ENCODE data around the gene USP32. TPM values are rescaled to one million over a fixed set of nuclear protein-coding genes. Genes with fewer than 3 reads are reported as not detected.
"Not testable (repeated sequence)": the region's sequence is repeated elsewhere in the genome, so short reads cannot be mapped to it uniquely, and the experiment has no call there.

USP32 gene
- total RNA-seq, 2 donors from 2014 or later, result 37.4 to 48.9 TPM

DNA sequence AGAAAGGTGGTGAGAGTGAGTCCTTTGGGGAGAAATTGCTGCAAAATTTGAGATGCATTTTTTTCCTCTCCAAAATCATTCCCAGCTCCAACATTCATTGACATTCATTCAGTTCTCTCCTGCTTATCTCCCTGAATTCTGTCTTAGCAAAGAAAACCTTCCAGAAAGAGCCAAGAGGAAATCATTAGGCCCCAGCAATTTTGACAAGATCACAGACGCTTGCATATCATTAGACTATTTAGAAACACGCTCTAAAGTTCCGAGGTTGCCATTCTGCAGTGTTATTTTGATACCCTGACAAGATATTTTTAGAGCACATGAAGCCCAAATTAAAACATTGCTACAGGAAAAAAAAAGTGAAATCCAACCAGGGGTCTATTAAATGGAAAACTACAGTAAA lies 20.8 kb upstream of the USP32 start:
- ATAC-seq (no peak), DNase-seq (no peak)
- intact Hi-C loops (cut with DNase I, micrococcal nuclease), result no loop called here

DNA sequence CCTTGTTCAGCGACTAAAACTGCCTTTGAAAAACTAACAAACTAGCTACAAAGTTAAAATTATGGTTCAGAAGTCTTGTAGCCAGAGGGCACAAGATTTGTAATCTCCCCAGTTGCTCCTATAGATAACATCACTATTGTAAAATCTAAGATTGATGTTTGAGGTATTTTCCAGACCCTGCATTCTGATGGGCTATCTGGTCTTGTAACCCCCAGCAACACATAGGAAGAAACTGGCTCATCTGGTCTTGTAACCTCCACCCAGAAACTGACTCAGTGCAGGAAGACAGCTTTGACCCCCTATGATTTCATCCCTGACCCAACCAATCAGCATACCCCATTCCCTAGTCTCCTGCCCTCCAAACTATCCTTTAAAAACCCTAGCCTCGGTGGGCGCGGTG lies 18.1 kb upstream of the USP32 start:
- intact Hi-C loops (cut with DNase I, micrococcal nuclease), result no loop called here
- DNase-seq (no peak), ATAC-seq (no peak)

DNA sequence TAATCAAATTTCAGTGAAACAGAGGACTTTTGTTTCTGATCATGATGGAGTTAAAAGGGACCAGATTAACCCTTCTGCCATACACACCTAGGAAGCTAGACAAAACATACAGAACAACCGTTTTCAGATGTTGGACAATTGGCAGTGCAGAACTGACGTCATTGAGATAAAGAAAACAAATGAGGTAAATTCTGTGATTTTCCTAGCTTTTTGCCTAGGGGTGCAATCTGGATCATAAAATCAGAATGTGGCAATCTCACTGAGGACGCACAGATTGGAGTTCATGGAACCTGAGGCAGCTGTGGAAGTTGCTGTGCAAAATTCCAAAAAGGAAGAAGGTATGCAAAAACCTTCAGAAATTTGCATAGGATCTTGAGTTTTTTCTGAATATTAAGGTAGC lies 15.0 kb upstream of the USP32 start:
- intact Hi-C loops (cut with DNase I, micrococcal nuclease), result no loop called here
- no peak for ATAC-seq
- DNase-seq, result no peak

DNA sequence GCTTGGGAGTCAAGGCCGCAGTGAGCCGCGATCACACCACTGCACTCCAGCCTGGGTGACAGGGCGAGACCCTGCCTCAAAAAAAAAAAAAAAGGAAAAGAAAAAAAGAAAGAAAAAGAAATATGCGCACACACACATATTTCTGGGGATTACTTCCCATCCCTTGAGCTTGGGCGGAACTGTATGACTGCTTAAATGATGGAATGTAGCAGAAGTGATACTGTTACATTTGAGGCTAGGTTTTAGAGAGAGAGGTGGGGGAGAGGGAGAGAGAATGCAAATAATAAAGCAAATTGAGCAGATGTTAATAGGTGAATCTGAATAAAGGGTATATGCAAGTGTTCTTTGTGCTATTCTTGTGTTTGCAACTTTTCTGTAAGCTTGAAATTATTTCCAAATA lies 12.0 kb upstream of the USP32 start:
- DNase-seq (no peak), ATAC-seq (no peak)
- intact Hi-C loops (cut with DNase I, micrococcal nuclease), result no loop called here

DNA sequence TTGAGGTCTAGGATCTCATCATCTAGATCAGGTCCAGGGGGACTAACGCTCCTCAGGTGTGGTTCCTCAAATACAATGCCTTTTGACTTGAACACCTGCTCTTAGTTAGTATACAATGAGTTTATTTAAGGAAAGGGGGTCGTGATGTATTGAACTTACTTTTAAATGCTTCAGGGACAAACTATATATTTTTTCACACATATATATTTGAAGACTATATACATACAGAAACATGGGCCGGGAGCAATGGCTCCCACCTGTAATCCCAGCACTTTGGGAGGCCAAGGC lies 11.5 kb upstream of the USP32 start:
- DNase-seq (no peak), ATAC-seq (no peak)
- intact Hi-C loops (cut with DNase I, micrococcal nuclease), result no loop called here

DNA sequence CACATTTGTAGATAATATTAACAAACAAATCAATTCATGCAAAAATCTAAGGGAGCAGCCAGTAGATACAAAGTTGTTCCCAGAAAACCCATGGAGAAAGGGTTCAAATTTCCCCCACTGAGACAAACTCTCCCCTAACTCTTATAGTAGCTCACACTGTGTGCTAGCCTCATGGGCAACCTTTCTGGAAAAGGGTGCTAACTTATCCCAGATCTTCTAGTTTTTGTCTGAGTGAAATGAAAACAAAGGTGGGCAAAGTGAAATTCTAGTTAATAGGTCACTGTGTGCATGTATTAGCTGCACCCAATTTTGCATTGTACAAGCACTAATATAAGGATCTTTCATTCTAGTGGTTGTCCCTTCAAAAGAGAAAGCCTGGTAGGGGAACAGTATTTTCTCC lies 9.9 kb upstream of the USP32 start:
- intact Hi-C loops (cut with DNase I, micrococcal nuclease), result no loop called here
- ATAC-seq (no peak), DNase-seq (no peak)

DNA sequence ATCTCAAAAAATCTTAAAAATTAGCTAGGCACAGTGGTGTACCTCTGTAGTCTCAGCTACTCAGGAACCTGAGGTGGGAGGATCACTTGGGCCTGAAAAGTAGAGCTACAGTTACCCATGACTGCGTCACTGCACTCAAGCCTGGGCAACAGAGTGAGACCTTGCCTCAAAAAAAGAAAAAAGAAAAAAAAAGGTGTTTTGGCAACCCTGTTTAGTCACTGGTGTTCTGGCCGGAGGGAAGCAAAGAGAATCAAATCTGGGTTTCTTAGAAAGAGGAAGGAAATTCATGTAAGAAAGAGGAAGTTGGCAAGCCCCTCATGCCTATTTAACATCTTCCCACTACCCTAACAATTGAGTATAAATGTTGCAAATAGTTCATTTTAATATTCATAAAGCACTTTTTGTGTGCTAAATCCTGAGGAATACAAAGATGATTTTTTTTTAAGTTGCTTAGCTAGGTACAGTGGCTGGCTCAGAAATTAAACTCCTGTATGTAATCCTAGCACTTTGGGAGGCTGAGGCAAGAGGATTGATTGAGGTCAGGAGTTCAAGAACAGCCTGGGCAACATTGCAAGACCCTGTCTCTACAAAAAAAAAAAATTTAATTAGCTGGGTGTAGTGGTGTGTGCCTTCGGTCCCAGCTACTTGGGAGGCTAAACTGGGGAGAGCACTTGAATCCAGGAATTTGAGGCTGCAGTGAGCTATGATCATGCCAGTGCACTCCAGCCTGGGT lies 6.5 kb upstream of the USP32 start:
- intact Hi-C loops (cut with DNase I, micrococcal nuclease), result no loop called here
- DNase-seq (no peak), ATAC-seq (no peak)

DNA sequence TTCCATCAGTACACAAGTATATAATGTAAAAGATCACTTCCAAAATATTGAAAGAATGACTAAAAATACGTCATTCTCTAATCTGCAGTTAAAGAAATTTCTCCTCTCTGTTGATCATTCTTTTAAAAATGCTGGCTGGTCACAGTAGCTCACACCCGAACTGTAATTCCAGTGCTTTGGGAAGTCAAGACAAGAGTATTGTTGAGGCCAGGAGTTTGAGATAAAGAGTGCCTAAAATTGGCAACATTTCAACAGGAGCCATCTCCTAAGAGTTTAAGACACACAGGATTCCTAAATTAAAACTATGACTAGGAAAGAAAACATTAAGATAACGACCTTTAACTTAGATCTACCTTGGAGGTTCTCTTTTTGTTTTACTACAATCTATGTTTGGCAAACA lies 4.5 kb upstream of the USP32 start:
- ATAC-seq (no peak), DNase-seq (no peak)
- intact Hi-C loops (cut with DNase I, micrococcal nuclease), result no loop called here

DNA sequence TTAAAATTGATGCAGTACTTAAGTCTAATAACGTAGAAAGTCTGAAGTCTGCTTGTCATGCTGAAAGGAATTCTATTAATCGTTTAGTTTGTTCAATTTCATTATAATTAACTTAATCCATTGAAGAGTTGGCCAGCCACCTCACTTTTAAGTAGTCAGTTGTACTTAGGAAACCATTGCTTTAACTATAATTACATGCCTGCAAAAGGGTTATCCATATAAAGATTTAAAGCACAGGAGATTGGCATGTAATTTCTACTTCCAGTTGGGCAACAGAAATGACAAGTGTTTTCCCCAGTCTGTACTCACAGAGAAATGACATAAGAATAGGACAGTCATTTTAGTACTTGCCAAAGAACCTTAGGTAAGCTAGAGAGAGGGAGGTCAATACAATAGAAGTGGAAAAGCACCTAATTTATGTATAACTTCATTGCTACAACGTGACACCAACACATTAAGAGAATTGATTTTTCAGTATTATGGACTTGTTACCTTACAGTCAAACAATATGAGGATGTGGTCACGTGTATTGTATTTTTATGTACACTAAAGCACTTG lies 3.7 kb upstream of the USP32 start:
- ATAC-seq, result no peak
- no peak for DNase-seq
- intact Hi-C loops (cut with DNase I, micrococcal nuclease), result no loop called here

DNA sequence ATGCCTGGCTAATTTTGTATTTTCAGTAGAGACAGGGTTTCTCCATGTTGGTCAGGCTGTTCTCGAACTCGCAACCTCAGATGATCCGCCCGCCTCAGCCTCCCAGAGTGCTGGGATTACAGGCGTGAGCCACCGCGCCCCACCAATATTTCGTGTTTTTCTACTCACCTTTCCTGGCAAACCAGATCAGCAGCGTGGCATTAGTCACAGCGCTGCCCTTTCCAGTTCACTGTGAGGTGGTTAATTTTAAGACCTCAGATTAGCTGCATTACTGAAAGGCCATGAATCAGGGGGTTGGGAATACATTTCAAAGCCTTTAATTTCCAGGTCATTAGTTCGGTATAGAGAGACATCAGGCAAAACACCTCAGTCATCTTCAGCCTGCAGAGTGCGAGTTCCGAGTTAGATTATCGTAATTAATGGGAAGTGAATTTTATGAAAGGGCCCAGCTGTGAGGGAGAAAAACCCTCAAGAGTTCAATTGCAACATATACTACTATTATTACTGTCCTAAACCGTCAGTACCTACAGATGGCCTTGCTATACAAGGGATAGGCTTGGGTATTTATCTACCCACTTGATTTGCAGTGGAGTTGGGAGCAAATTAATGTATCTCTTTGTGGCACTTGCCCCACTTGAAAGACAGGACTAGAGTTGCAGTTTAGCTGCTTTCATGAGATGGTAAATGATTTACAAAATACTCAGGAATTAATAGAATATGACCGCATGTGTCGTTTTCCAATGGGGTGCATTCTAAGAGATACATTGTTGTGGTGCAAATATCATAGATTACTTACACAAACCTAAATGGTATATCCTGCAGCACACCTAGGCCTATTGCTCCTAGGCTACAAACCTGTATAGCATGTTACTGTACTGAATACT lies 2.1 kb upstream of the USP32 start:
- intact Hi-C loops (cut with DNase I, micrococcal nuclease), result no loop called here
- ATAC-seq, result no peak

DNA sequence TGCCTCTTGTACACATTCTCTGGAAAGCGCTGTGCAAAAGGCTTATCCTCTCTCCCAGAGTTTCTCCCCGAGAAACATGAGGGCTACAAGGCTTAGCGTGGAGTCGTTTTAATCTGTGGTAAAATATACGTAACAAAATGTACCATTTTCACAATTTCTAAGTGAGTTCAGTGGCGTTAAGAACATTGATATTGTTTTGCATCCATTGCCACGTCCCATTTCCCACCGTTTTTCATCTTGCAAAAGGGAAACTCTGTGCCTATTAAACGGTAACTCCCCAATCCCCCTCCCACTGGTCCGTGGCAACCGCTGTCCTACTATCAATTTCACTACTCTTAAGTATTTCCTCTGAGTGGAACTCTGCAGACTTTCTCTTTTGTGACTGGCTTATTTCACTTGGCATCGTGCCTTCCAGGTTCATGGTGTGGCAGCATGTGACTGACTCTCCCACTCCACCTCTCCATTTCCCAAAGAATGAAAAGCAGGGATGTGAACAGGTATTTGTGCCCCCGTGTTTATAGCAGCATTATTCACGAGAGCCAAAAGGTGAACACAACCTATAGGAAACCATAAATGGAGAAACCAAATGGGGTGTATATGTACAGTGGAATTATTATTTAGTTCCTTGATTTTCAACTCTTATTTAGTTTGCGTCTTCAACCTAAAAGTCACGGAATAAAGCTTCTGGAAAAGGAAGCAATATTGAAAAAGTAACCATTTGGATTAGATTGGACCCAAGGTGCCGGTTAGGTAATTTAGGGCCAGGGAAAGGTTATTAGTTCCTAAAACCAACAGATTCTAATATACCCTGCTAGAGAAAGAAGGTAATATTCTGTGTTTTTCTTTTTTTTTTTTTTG lies 1.1 kb upstream of the USP32 start:
- intact Hi-C loops (cut with DNase I, micrococcal nuclease), result no loop called here
- ATAC-seq (peak; percentile 32), DNase-seq (peak; percentile 67 to 80)

More for the DNA sequence above, 2.1 kb upstream of the USP32 start:
- peak in 1 of 2 donors; percentile 8 for DNase-seq

DNA sequence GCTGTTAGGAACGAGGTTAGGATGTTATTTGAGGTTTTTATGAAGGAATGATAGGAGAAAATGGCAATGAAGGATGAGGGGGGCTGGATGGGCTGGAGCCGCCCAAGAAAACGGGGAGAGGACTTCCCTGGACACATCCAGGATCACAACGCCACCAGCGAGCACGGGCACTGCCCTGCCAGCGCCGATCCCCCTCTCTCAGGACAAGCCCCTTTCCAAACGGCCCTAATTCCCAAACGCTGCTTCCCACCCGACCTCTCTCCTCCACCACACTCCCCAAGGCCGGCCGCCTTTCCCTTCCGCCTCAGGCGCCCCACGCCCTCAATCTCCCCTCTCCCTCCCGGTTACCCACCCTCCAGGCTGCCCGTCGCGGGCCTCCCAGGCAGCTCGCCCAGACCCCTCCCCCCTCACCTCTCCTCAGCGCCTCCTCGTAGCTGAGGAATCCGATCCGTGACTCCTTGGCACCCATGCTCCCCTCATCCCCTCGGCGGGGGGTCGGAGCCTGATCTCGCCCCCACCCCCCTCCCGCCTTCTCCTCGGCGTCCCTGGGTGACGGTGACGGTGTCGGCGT lies 377 bp downstream of the USP32 start:
- ATAC-seq (peak; percentile 56), DNase-seq (peak in 1 of 2 donors; percentile 80)
- intact Hi-C loops (cut with DNase I, micrococcal nuclease), result no loop called here

DNA sequence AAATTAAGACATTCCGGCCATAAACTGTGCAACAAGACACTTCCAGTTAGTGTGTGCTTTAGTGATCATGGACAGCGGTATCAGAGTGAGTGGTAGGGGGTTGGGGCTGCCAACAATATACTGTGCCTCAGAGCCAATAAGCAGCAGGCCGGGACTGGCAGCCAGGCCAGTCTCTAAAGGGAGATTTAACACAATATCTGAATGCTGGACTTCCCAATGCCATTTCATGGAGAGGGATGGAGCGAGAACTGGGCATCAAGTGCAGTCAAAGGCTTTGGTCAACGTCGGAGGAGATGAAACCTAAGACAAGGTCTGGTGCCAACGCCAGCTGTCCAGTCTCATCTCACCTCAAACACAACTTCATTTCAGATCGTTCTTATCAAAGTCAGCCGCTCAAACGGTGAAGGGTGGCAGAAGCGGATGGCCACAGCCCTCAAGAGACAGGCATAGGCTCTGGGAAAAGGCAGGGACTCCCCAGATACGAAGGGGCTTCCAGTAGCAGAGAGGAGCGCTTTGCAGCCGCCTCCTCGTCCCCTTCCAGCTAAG lies 935 bp downstream of the USP32 start:
- ATAC-seq (no peak), DNase-seq (peak; percentile 34 to 35)
- intact Hi-C loops (cut with DNase I, micrococcal nuclease), result no loop called here

DNA sequence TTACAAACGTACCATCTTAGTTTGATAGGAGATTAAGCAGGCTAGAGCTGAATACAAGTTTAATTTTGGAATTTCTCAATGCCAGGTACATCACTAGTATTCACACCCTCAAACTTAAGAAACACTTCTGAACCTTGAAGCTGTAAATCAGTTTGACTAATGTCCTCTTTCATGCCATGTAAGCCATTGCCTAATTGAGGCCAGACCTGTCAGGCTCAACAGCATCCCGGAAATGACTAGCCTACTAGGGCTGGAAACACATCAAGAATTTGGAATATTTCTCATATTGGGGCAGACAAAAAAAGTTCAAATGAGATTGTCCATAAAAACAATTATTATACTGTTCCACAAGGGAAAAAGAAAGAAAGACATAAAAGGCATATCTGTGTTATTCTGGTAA lies 1.7 kb downstream of the USP32 start:
- DNase-seq (no peak), ATAC-seq (no peak)
- intact Hi-C loops (cut with DNase I, micrococcal nuclease), result no loop called here

DNA sequence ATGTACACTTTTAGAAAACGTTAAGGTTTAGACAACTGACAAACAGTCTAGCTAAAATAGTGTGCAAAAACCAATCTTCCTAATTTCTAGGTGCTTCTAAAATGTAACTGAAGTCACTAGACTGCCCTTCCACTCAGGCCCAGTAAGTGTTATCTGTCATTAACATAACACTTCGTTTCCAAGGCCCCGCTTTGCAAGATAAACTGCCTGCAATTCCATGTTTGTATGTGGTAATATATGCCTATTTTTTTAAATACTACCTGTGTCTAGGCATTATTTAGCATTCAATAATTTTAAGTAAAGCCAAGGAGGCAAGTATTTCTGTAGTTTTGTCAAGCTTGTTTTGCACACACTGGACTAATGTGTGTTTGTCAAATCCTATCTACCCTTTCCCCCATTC lies 3.2 kb downstream of the USP32 start:
- intact Hi-C loops (cut with DNase I, micrococcal nuclease), result no loop called here
- ATAC-seq, result no peak
- no peak for DNase-seq

DNA sequence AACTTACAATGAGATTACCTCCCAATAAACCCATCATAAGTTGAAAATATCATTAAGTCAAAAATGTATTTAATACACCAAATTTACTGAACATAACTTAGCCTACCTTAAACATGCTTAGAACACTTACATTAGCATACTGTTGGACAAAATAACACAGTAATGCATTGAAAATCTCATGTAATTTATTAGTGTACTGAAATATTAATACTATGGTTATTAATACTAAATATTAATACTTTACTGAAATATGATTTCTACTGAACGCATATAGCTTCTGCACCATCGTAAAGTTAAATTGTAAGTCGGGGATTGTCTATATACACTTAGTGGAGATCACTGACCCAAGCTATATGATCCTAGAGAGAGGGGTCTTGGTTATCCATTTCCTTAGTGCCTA lies 4.3 kb downstream of the USP32 start:
- intact Hi-C loops (cut with DNase I, micrococcal nuclease), result no loop called here
- no peak for ATAC-seq
- DNase-seq, result no peak

DNA sequence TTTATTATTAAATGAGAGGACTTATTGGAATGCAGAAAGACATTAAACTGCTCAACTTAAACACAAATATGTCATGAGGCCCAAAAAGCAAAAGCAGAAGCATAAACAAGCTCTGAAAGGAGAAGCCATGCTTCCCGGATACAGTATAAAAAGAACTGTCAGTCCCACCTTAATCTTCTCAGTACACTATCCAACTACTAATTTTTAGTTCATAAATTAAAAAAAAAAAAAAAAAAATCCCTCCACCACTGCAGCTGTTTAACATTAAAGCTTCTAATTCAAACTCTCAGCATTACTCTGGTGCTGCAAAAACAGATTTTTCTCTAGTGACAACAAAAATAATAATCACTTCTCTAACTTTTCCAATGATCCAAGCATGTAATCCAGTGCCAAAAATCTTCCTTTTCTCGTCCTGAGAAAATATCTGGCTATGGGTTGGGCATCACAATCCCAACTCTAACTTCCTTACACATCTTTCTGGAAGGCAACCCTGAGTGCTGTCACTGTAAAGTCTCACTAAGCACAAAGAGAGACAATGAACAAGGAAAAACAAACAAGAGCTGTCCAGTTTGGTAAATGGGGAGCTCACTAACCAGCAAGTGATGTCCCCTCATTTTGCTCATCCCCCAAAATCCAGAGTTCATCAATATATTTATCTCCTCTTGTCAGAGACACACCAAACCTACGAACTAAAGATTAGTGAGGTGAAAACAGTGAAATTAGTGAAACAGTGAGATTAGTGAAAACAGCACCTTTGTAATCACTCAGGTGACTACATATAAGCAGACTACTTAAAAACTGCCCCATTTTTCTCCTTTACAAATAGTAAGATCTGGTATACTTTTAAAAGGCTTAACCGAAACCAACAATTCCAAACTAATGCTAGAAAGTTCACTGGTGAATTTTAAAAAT lies 5.5 kb downstream of the USP32 start:
- intact Hi-C loops (cut with DNase I, micrococcal nuclease), result no loop called here
- DNase-seq (no peak), ATAC-seq (no peak)

DNA sequence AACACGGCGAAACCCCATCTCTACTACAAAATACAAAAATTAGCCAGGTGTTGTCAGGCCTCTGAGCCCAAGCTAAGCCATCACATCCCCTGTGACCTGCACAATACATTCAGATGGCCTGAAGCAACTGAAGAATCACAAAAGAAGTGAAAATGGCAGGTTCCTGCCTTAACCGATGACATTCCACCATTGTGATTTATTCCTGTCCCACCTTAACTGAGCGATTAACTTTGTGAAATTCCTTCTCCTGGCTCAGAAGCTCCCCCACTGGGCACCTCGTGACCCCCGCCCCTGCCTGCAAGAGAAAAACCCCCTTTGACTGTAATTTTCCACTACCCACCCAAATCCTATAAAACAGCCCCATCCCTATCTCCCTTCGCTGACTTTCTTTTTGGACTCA lies 7.0 kb downstream of the USP32 start:
- DNase-seq; intact Hi-C loops (cut with DNase I, micrococcal nuclease); ATAC-seq: not testable (repeated sequence)

All from left colon (tissue), 2 donors.